B cell (primary cell): ENCODE measurements around the gene TAF1. TPM values are rescaled to one million over a fixed set of nuclear protein-coding genes. Genes with fewer than 3 reads are reported as not detected.
"Not testable (repeated sequence)": the region's sequence is repeated elsewhere in the genome, so short reads cannot be mapped to it uniquely, and the experiment has no call there.

Source experiments
- ATAC-seq: fragments of 200-7000 bp; cut with Tn5 transposase; one replicate; pipeline ENCODE4 v1.10.0; 2021; ENCODE audit warnings: low read depth, mild to moderate bottlenecking, moderate number of reproducible peaks, moderate library complexity
- CTCF ChIA-PET: fragments of 350-600 bp; sonication (Branson Sonifier 250); formaldehyde crosslinking; loops from one replicate; lab custom pipeline; 2021; ENCODE audit warnings: antibody characterized with exemption, inconsistent platforms; lab: Charles Lee
- POLR2A ChIA-PET: fragments of 350-600 bp; sonication (Branson Sonifier 250); formaldehyde crosslinking; loops from one replicate; lab custom pipeline; 2021; ENCODE audit warnings: antibody characterized with exemption; lab: Charles Lee
- DNase-seq: peaks from one replicate; pipeline ENCODE4 v3.0.0; 2013
- H2AFZ ChIP-seq: 2 replicates; pipeline ENCODE4 v1.6.1; 2012; ENCODE audit warnings: mild to moderate bottlenecking, low read depth, low read length; ENCODE audit not compliant: insufficient read depth, poor library complexity, severe bottlenecking
- H3K27ac ChIP-seq, 2 donors: 1 replicate in 1 of 2; 2 replicates in 1 of 2; pipeline ENCODE4 v1.5.1; 2012 to 2013; ENCODE audit warnings: low read length in 2 of 2, mild to moderate bottlenecking in 2 of 2, moderate library complexity in 1 of 2
- H3K27me3 ChIP-seq, 4 experiments: fragments of 200-600 bp in 1 of 4; sonication (generic) in 1 of 4; replicated peaks in 1 of 4; 1 replicate in 2 of 4; 2 replicates in 2 of 4; pipeline versions ENCODE4 v1.6.1 to v1.7.0; 2013 to 2016; ENCODE audit warnings: low read length in 3 of 4, mild to moderate bottlenecking in 2 of 4, mixed read lengths in 1 of 4, moderate library complexity in 1 of 4; ENCODE audit not compliant: insufficient read depth in 4 of 4, control insufficient read depth in 3 of 4; ENCODE audit errors: control extremely low read depth in 1 of 4
- H3K36me3 ChIP-seq, 2 experiments: replicated peaks in 1 of 2; 1 replicate in 1 of 2; 2 replicates in 1 of 2; pipeline versions ENCODE4 v1.6.1 to v1.7.1; 2013; ENCODE audit warnings: low read length in 1 of 2; ENCODE audit not compliant: insufficient read depth in 2 of 2, control insufficient read depth in 1 of 2; ENCODE audit errors: control extremely low read depth in 1 of 2, extremely low read depth in 1 of 2
- H3K4me1 ChIP-seq, 2 donors: fragments of 200-600 bp in 1 of 2; sonication (generic) in 1 of 2; 1 replicate in 1 of 2; 2 replicates in 1 of 2; pipeline versions ENCODE4 v1.5.1 to v1.6.1; 2013 to 2017; ENCODE audit warnings: low read length in 2 of 2; ENCODE audit not compliant: control insufficient read depth in 2 of 2, insufficient read depth in 2 of 2
- H3K4me2 ChIP-seq: replicated peaks from 2 replicates; pipeline ENCODE3; 2012; ENCODE audit warnings: mild to moderate bottlenecking, low read depth, low read length; ENCODE audit not compliant: poor library complexity, severe bottlenecking
- H3K4me3 ChIP-seq, 5 experiments: fragments of 200-600 bp in 1 of 5; sonication (generic) in 1 of 5; 1 replicate in 3 of 5; 2 replicates in 2 of 5; pipeline versions ENCODE4 v1.5.1 to v1.7.0; 2011 to 2016; ENCODE audit warnings: low read length in 4 of 5, mild to moderate bottlenecking in 4 of 5, low read depth in 2 of 5, control low read depth in 1 of 5, moderate library complexity in 1 of 5; ENCODE audit not compliant: insufficient read depth in 1 of 5; ENCODE audit errors: control extremely low read depth in 1 of 5, extremely low read depth in 1 of 5
- H3K79me2 ChIP-seq: fragments of 200-600 bp; sonication (generic); one replicate; pipeline ENCODE4 v1.6.0; 2016; ENCODE audit warnings: low read length; ENCODE audit not compliant: control insufficient read depth, insufficient read depth
- H3K9ac ChIP-seq: fragments of 200-600 bp; sonication (generic); 2 replicates; pipeline ENCODE4 v1.6.1; 2017; ENCODE audit warnings: mild to moderate bottlenecking, low read length, moderate library complexity
- H3K9me3 ChIP-seq, 3 donors: one replicate each; pipeline versions ENCODE4 v1.6.1 to v1.7.1; 2013; ENCODE audit warnings: low read length in 2 of 3; ENCODE audit not compliant: control insufficient read depth in 2 of 3, insufficient read depth in 1 of 3; ENCODE audit errors: control extremely low read depth in 1 of 3
- H4K20me1 ChIP-seq: 2 replicates; pipeline ENCODE4 v1.6.0; 2012; ENCODE audit warnings: mild to moderate bottlenecking, low read length; ENCODE audit not compliant: insufficient read depth, control insufficient read depth, poor library complexity, severe bottlenecking
- H3K27ac Mint-ChIP-seq: one replicate; pipeline ENCODE4 v1.8.0; 2021; ENCODE audit warnings: mixed read lengths
- H3K27me3 Mint-ChIP-seq: one replicate; pipeline ENCODE4 v1.8.0; 2021; ENCODE audit warnings: mixed read lengths
- H3K4me1 Mint-ChIP-seq: one replicate; pipeline ENCODE4 v1.8.0; 2021; ENCODE audit warnings: mixed read lengths
- H3K4me3 Mint-ChIP-seq: one replicate; pipeline ENCODE4 v1.8.0; 2021; ENCODE audit warnings: mixed read lengths
- H3K9me3 Mint-ChIP-seq: one replicate; pipeline ENCODE4 v1.8.0; 2022; ENCODE audit warnings: mixed read lengths; ENCODE audit not compliant: insufficient read depth
- EZH2 ChIP-seq: IDR thresholded peaks from 2 replicates; pipeline ENCODE4 v1.6.1; 2012; ENCODE audit warnings: borderline replicate concordance, low read depth, mild to moderate bottlenecking, moderate library complexity, low read length; ENCODE audit not compliant: insufficient read depth, poor library complexity, severe bottlenecking
- WGBS: methylation state at CpG from one replicate; pipeline ENCODE4 v1.1.5; 2013; ENCODE audit warnings: missing lambda C conversion rate; ENCODE audit not compliant: insufficient coverage; 5-methylcytosine and 5-hydroxymethylcytosine counted together
- intact Hi-C: fragments of 100-400 bp; cut with micrococcal nuclease; formaldehyde crosslinking; loops from one replicate; pipeline ENCODE4 v1.10.0; 2022
- polyA plus RNA-seq: library from polyadenylated mRNA; depleted of rRNA; stranded (reverse); fragments of >200 nt; gene quantifications from 2 replicates; pipeline ENCODE4 v1.2.3, GENCODE V29; 2012
- total RNA-seq, 2 donors: library from RNA; stranded (reverse); fragments of 120-200 nt in 1 of 2; gene quantifications; 1 replicate in 1 of 2; 2 replicates in 1 of 2; pipeline versions ENCODE4 v1.2.3 to v1.2.4, GENCODE V29; 2013 to 2022
- TF ChIP-seq, protein P1 (sequence below): fragments of 200-600 bp; IDR thresholded peaks from one replicate; pipeline ENCODE4 v1.8.0; 2022; ENCODE audit warnings: antibody characterized with exemption, mild to moderate bottlenecking

TAF1 gene
- total and polyA plus RNA-seq, 2 donors (not counting 1 experiment from before 2014, with no cell fraction given) = 12.2 to 97.5 TPM

- H3K9me3 Mint-ChIP-seq = no peaks in the 10 kb centered on the region
- H3K4me2 ChIP-seq = no peak overlapping the region
- no peak overlapping the region for H3K4me3 ChIP-seq
- peaks cover 18% of the 10 kb centered on the region for H3K4me1 Mint-ChIP-seq
- H3K4me1 ChIP-seq = peaks cover 0 to 6% of the 10 kb centered on the region in 2 donors
- ATAC-seq (no peak), DNase-seq (no peak)
- no peak overlapping the region for H3K9ac ChIP-seq
- no peaks in the 10 kb centered on the region for H3K27me3 ChIP-seq
- H3K4me3 Mint-ChIP-seq = no peak overlapping the region
- peaks cover 1 to 8% of the 10 kb centered on the region in 2 experiments for H3K36me3 ChIP-seq
- H3K27ac Mint-ChIP-seq = no peak overlapping the region
- H3K79me2 ChIP-seq = no peaks in the 10 kb centered on the region
- TF ChIP-seq, protein P1, sequence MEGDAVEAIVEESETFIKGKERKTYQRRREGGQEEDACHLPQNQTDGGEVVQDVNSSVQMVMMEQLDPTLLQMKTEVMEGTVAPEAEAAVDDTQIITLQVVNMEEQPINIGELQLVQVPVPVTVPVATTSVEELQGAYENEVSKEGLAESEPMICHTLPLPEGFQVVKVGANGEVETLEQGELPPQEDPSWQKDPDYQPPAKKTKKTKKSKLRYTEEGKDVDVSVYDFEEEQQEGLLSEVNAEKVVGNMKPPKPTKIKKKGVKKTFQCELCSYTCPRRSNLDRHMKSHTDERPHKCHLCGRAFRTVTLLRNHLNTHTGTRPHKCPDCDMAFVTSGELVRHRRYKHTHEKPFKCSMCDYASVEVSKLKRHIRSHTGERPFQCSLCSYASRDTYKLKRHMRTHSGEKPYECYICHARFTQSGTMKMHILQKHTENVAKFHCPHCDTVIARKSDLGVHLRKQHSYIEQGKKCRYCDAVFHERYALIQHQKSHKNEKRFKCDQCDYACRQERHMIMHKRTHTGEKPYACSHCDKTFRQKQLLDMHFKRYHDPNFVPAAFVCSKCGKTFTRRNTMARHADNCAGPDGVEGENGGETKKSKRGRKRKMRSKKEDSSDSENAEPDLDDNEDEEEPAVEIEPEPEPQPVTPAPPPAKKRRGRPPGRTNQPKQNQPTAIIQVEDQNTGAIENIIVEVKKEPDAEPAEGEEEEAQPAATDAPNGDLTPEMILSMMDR = no peak
- TF ChIP-seq EZH2 = no peak
- no CpG with 5 or more reads among the region's 3 CpGs for WGBS
- H2AFZ ChIP-seq = no peak overlapping the region
- no peaks in the 10 kb centered on the region for H4K20me1 ChIP-seq
- no peaks in the 10 kb centered on the region for H3K9me3 ChIP-seq
- H3K27ac ChIP-seq = no peak overlapping the region
- intact Hi-C loops = no loop called here
- no peaks in the 10 kb centered on the region for H3K27me3 Mint-ChIP-seq
- POLR2A ChIA-PET = interaction anchor here (0.7 kb wide), 1 partner anchor 159 kb away, joined by 4 read pairs; no protein-coding TSS in a partner anchor
- CTCF ChIA-PET = no interaction called here
Measured at GRCh38 chrX:71439896-71440295, 73.7 kb downstream of the TAF1 start.

- no peaks in the 10 kb centered on the region for H3K27me3 Mint-ChIP-seq
- ChIA-PET POLR2A (interaction anchor here (0.7 kb wide), 1 partner anchor 160 kb away, joined by 4 read pairs; no protein-coding TSS in a partner anchor), CTCF (no interaction called here)
- intact Hi-C loops = no loop called here
- no peak overlapping the region for H2AFZ ChIP-seq
- H3K9ac ChIP-seq = no peak overlapping the region
- no peaks in the 10 kb centered on the region for H4K20me1 ChIP-seq
- H3K36me3 ChIP-seq = peaks cover 1 to 5% of the 10 kb centered on the region in 2 experiments
- no peaks in the 10 kb centered on the region for H3K27me3 ChIP-seq
- peaks cover 18% of the 10 kb centered on the region for H3K4me1 Mint-ChIP-seq
- H3K9me3 ChIP-seq = no peaks in the 10 kb centered on the region
- WGBS = no CpG with 5 or more reads among the region's 4 CpGs
- H3K79me2 ChIP-seq = no peaks in the 10 kb centered on the region
- no peak overlapping the region for H3K4me2 ChIP-seq
- no peak overlapping the region for H3K4me3 Mint-ChIP-seq
- TF ChIP-seq EZH2 = no peak
- ATAC-seq (no peak), DNase-seq (no peak)
- H3K27ac ChIP-seq = no peak overlapping the region
- H3K9me3 Mint-ChIP-seq = no peaks in the 10 kb centered on the region
- H3K4me1 ChIP-seq = peaks cover 0 to 6% of the 10 kb centered on the region in 2 donors
- no peak overlapping the region for H3K4me3 ChIP-seq
- H3K27ac Mint-ChIP-seq = no peak overlapping the region
Measured at GRCh38 chrX:71440401-71440800, 74.2 kb downstream of the TAF1 start.

DNA sequence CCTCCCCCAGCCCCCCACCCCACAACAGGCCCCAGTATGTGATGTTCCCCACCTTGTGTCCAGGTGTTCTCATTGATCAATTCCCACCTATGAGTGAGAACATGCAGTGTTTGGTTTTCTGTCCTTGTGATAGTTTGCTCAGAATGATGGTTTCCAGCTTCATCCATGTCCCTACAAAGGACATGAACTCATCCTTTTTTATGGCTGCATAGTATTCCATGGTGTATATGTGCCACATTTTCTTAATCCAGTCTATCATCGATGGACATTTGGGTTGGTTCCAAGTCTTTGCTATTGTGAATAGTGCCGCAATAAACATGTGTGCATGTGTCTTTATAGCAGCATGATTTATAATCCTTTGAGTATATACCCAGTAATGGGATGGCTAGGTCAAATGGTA, 75.7 kb downstream of the TAF1 start:
- CTCF ChIA-PET, H3K9me3 ChIP-seq, H3K27me3 ChIP-seq, H3K4me1 ChIP-seq, H3K27ac ChIP-seq, DNase-seq, ATAC-seq, H3K4me2 ChIP-seq, H3K27me3 Mint-ChIP-seq, H3K4me3 Mint-ChIP-seq, H3K36me3 ChIP-seq, H3K9me3 Mint-ChIP-seq, H3K79me2 ChIP-seq, H4K20me1 ChIP-seq, H2AFZ ChIP-seq, H3K9ac ChIP-seq, intact Hi-C loops, H3K27ac Mint-ChIP-seq, H3K4me3 ChIP-seq: not testable (repeated sequence)
- POLR2A ChIA-PET = interaction anchor here (0.6 kb wide), 1 partner anchor 69 kb away, joined by 3 read pairs; no protein-coding TSS in a partner anchor
- no CpG with 5 or more reads among the region's 2 CpGs for WGBS
- H3K4me1 Mint-ChIP-seq = peaks cover 18% of the 10 kb centered on the region
